ENCODE data around the gene GYG1.

DNA sequence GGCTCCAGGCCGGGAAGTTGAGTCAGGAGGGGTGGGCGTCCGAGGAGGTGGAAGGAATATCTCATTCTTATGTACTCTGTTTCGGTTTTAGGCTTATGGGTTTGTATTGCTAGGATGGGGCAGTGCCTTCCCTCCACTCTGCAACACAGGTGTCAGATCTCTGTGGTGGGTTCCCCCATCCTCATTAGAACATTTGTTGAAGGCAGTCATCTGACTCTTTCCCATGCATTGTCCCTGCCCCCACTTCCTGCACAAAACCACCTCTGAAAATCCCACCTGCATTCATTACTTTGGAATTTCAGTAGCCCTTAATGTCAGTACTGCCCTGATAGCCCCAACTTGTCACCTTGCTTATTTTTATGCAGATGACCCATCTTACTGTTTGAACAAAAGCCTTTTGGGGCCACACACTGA is 29.5 kb downstream of the GYG1 start:
- TF ChIP-seq EZH2 (IDR thresholded peaks at IDR 0.05; ENCODE audit: borderline replicate concordance, low read length): no peak
- TF ChIP-seq, protein P1, sequence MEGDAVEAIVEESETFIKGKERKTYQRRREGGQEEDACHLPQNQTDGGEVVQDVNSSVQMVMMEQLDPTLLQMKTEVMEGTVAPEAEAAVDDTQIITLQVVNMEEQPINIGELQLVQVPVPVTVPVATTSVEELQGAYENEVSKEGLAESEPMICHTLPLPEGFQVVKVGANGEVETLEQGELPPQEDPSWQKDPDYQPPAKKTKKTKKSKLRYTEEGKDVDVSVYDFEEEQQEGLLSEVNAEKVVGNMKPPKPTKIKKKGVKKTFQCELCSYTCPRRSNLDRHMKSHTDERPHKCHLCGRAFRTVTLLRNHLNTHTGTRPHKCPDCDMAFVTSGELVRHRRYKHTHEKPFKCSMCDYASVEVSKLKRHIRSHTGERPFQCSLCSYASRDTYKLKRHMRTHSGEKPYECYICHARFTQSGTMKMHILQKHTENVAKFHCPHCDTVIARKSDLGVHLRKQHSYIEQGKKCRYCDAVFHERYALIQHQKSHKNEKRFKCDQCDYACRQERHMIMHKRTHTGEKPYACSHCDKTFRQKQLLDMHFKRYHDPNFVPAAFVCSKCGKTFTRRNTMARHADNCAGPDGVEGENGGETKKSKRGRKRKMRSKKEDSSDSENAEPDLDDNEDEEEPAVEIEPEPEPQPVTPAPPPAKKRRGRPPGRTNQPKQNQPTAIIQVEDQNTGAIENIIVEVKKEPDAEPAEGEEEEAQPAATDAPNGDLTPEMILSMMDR (IDR thresholded peaks at IDR 0.05; ENCODE audit: low read length): no peak
